22Rv1 (cell line): Measurements from ENCODE around the gene SOX14.

Experiments used
- ZFX ChIP-seq: fragments of 450-650 bp; IDR thresholded peaks from 2 replicates; pipeline ENCODE4 v1.6.1; 2017; ENCODE audit warnings: antibody characterized with exemption, borderline replicate concordance
- TF ChIP-seq, protein P1 (sequence below): fragments of 450-650 bp; IDR thresholded peaks from 2 replicates; pipeline ENCODE4 v1.5.1; 2017; ENCODE audit warnings: mild to moderate bottlenecking

DNA sequence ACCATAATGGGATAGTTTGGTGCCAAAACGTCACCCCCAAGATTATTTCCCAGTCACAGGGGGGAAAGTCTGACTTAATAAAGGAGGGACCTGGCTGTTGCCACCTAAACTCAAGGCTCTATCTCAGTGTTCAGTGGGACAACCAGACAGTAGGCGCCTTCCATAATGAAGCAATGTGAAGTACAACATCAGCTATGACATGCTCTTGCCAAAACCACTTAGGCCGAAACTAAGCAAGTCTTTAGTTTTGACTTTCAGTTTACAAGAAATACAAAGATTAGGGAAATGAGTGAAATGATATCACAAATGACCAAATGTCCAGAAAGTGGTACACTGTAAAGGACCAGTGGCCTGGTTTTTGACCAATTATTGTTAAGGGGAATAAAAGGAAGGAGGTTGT lies 32.9 kb downstream of the SOX14 start:
- TF ChIP-seq, protein P1, sequence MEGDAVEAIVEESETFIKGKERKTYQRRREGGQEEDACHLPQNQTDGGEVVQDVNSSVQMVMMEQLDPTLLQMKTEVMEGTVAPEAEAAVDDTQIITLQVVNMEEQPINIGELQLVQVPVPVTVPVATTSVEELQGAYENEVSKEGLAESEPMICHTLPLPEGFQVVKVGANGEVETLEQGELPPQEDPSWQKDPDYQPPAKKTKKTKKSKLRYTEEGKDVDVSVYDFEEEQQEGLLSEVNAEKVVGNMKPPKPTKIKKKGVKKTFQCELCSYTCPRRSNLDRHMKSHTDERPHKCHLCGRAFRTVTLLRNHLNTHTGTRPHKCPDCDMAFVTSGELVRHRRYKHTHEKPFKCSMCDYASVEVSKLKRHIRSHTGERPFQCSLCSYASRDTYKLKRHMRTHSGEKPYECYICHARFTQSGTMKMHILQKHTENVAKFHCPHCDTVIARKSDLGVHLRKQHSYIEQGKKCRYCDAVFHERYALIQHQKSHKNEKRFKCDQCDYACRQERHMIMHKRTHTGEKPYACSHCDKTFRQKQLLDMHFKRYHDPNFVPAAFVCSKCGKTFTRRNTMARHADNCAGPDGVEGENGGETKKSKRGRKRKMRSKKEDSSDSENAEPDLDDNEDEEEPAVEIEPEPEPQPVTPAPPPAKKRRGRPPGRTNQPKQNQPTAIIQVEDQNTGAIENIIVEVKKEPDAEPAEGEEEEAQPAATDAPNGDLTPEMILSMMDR = no peak
- TF ChIP-seq ZFX = no peak
